DND-41 (cell line): ENCODE data around the gene PRSS38.

Experiments used
- ATAC-seq: fragments of 200-7000 bp; cut with Tn5 transposase; 3 replicates; pipeline ENCODE4 v1.9.1; 2021; ENCODE audit warnings: low read depth; ENCODE audit not compliant: insufficient read depth
- DNase-seq: peaks from one replicate; pipeline ENCODE4 v3.0.0-alpha.2; 2020
- H2AFZ ChIP-seq: 2 replicates; pipeline ENCODE4 v1.6.0; 2012; ENCODE audit warnings: low read depth, low read length
- H3K27ac ChIP-seq: 2 replicates; pipeline ENCODE4 v1.5.1; 2012; ENCODE audit warnings: low read length, inconsistent platforms
- H3K27me3 ChIP-seq: fragments of 200-600 bp; sonication (generic); 2 replicates; pipeline ENCODE4 v1.6.0; 2012; ENCODE audit warnings: low read length, mild to moderate bottlenecking, inconsistent platforms; ENCODE audit not compliant: insufficient read depth, poor library complexity
- H3K36me3 ChIP-seq: 2 replicates; pipeline ENCODE4 v1.5.1; 2012; ENCODE audit warnings: low read length, inconsistent platforms; ENCODE audit not compliant: insufficient read depth
- H3K4me1 ChIP-seq: 2 replicates; pipeline ENCODE4 v1.5.1; 2012; ENCODE audit warnings: mild to moderate bottlenecking, low read length; ENCODE audit not compliant: insufficient read depth
- H3K4me2 ChIP-seq: 2 replicates; pipeline ENCODE4 v1.6.0; 2012; ENCODE audit warnings: mild to moderate bottlenecking, moderate library complexity, low read length, inconsistent platforms; ENCODE audit not compliant: insufficient read depth
- H3K4me3 ChIP-seq, 2 experiments: fragments of 200-600 bp in 1 of 2; shearing (Covaris generic) in 1 of 2; 2 replicates each; pipeline ENCODE4 v1.5.1; 2012 to 2016; ENCODE audit warnings: inconsistent platforms in 2 of 2, low read length in 2 of 2, mild to moderate bottlenecking in 2 of 2, low read depth in 1 of 2, moderate library complexity in 1 of 2
- H3K79me2 ChIP-seq: 2 replicates; pipeline ENCODE4 v1.6.0; 2012; ENCODE audit warnings: low read length, inconsistent platforms; ENCODE audit not compliant: insufficient read depth
- H3K9ac ChIP-seq: 2 replicates; pipeline ENCODE4 v1.6.0; 2012; ENCODE audit warnings: low read depth, mild to moderate bottlenecking, inconsistent platforms, low read length, moderate library complexity
- H3K9me3 ChIP-seq: 2 replicates; pipeline ENCODE4 v1.5.1; 2012; ENCODE audit warnings: low read length, moderate library complexity, mild to moderate bottlenecking, inconsistent platforms; ENCODE audit not compliant: insufficient read depth, severe bottlenecking
- H4K20me1 ChIP-seq: 2 replicates; pipeline ENCODE4 v1.6.0; 2012; ENCODE audit warnings: low read length; ENCODE audit not compliant: insufficient read depth
- EZH2 ChIP-seq: IDR thresholded peaks from 3 replicates; pipeline ENCODE4 v1.6.1; 2012; ENCODE audit warnings: borderline replicate concordance, low read depth, mild to moderate bottlenecking, moderate library complexity, low read length, inconsistent platforms; ENCODE audit not compliant: severe bottlenecking
- TF ChIP-seq, protein P1 (sequence below): IDR thresholded peaks from 2 replicates; pipeline ENCODE4 v1.5.1; 2012; ENCODE audit warnings: borderline replicate concordance, low read length, moderate library complexity, mild to moderate bottlenecking; ENCODE audit not compliant: poor library complexity, severe bottlenecking; ENCODE audit errors: extremely low read depth

Gene PRSS38

DNA sequence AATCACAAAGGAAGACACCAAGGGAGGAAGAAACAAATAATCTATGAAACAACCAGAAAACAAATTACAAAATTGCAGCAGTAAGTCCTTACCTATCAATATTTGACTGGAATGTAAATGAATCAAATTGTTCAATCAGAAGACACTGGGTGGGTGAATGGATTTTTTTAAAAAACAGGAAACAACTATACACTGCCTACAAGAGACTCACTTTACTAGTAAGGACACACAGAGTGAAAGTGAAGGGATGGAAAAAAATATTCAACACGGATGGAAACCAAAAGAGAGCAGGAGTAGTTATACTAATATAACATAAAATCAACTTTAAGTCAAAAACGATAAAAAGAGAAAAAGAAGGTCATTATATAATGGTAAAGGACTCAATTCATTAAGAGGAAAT, 6.4 kb upstream of the PRSS38 start:
- ATAC-seq (no peak), DNase-seq (no peak)
- no peaks in the 10 kb centered on the region for H3K36me3 ChIP-seq
- H3K79me2 ChIP-seq: no peaks in the 10 kb centered on the region
- H3K27ac ChIP-seq: no peak overlapping the region
- H4K20me1 ChIP-seq: no peaks in the 10 kb centered on the region
- H3K4me1 ChIP-seq: no peaks in the 10 kb centered on the region
- no peak overlapping the region for H2AFZ ChIP-seq
- no peak overlapping the region for H3K4me3 ChIP-seq
- H3K4me2 ChIP-seq: no peak overlapping the region
- TF ChIP-seq, protein P1, sequence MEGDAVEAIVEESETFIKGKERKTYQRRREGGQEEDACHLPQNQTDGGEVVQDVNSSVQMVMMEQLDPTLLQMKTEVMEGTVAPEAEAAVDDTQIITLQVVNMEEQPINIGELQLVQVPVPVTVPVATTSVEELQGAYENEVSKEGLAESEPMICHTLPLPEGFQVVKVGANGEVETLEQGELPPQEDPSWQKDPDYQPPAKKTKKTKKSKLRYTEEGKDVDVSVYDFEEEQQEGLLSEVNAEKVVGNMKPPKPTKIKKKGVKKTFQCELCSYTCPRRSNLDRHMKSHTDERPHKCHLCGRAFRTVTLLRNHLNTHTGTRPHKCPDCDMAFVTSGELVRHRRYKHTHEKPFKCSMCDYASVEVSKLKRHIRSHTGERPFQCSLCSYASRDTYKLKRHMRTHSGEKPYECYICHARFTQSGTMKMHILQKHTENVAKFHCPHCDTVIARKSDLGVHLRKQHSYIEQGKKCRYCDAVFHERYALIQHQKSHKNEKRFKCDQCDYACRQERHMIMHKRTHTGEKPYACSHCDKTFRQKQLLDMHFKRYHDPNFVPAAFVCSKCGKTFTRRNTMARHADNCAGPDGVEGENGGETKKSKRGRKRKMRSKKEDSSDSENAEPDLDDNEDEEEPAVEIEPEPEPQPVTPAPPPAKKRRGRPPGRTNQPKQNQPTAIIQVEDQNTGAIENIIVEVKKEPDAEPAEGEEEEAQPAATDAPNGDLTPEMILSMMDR: no peak
- no peak for TF ChIP-seq EZH2
- H3K9ac ChIP-seq: no peak overlapping the region
- H3K9me3 ChIP-seq: peaks cover 5% of the 10 kb centered on the region
- no peaks in the 10 kb centered on the region for H3K27me3 ChIP-seq

GRCh38 chr1:227813962-227814361, 1.5 kb upstream of the PRSS38 start:
- Histone ChIP-seq H3K9me3 (peaks cover 22% of the 10 kb centered on the region), H3K27ac (no peak overlapping the region), H4K20me1 (no peaks in the 10 kb centered on the region), H3K4me2 (no peak overlapping the region), H3K4me1 (no peaks in the 10 kb centered on the region), H3K79me2 (no peaks in the 10 kb centered on the region), H3K27me3 (no peaks in the 10 kb centered on the region), H3K4me3 (no peak overlapping the region), H3K36me3 (no peaks in the 10 kb centered on the region), H3K9ac (no peak overlapping the region), H2AFZ (no peak overlapping the region)
- DNase-seq (no peak), ATAC-seq (no peak)
- no peak for TF ChIP-seq EZH2
- TF ChIP-seq, protein P1: no peak

GRCh38 chr1:227816750-227817446, 1.4 kb downstream of the PRSS38 start:
- ATAC-seq (no peak), DNase-seq (no peak)
- Histone ChIP-seq H3K79me2 (no peaks in the 10 kb centered on the region), H3K9ac (no peak overlapping the region), H3K4me1 (no peaks in the 10 kb centered on the region), H2AFZ (no peak overlapping the region), H3K27me3 (no peaks in the 10 kb centered on the region), H3K9me3 (peaks cover 22% of the 10 kb centered on the region), H3K27ac (no peak overlapping the region), H3K4me3 (no peak overlapping the region), H3K36me3 (no peaks in the 10 kb centered on the region), H3K4me2 (no peak overlapping the region), H4K20me1 (no peaks in the 10 kb centered on the region)
- TF ChIP-seq, protein P1: no peak
- TF ChIP-seq EZH2: no peak

GRCh38 chr1:227823537-227823936, 8.1 kb downstream of the PRSS38 start:
- Histone ChIP-seq H3K4me2 (no peak overlapping the region), H3K27ac (no peak overlapping the region), H3K4me3 (no peak overlapping the region), H3K9me3 (no peaks in the 10 kb centered on the region), H3K36me3 (no peaks in the 10 kb centered on the region), H3K79me2 (no peaks in the 10 kb centered on the region), H3K4me1 (no peaks in the 10 kb centered on the region), H3K9ac (no peak overlapping the region), H2AFZ (no peak overlapping the region), H3K27me3 (no peaks in the 10 kb centered on the region), H4K20me1 (no peaks in the 10 kb centered on the region)
- DNase-seq (no peak), ATAC-seq (no peak)
- TF ChIP-seq, protein P1: no peak
- TF ChIP-seq EZH2: no peak
